ENCODE measurements around the gene ITIH4.

DNA sequence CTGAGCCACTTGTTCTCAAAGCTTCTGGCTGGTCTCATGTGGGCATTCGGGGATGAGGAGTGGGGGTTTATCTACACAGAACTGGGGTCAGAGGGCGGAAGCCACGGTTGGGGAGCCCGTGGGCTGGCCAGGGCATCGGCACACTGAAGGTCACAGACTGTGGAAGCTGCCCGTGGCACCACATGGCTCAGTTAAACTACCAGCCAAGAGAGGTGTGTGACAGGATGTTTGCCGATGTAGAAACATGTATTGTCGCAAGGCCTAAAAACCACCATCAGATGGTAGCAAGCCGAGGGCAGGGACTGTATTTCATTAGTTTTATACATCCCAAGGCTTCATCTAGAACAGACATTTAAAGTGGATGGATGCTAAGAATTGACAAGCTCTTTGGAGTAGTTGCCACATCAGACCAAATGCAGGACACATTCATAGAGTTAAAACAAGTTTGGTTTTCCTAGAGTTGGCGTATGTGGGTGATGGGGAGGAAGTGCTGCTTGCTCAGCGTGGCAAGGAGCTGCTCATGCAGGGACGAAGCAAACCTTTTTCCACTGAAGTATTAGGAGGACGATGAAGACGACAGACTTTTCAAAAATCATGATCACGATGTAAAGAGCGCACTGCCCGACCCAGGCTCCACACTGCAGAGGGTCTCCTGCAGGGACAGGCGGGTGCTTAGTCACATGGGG is 14.0 kb upstream of the ITIH4 start:
- no peak for TF ChIP-seq CTCF (IDR thresholded peaks at IDR 0.05)
- no peak for TF ChIP-seq POLR2AphosphoS5 (IDR thresholded peaks at IDR 0.05)

Measured in breast epithelium (tissue), 3 donors.